HepG2 (cell line): ENCODE results near the gene GGPS1. TPM values are rescaled to one million over a fixed set of nuclear protein-coding genes. Genes with fewer than 3 reads are reported as not detected.

Source experiments
- BRD4 ChIP-seq: sonication (generic); formaldehyde crosslinking; IDR thresholded peaks from 2 replicates; pipeline ENCODE4 v1.4.0; 2020; ENCODE audit warnings: missing genetic modification reagents
- CENPT ChIP-seq: sonication (generic); formaldehyde crosslinking; IDR thresholded peaks from 2 replicates; pipeline ENCODE4 v1.8.0; 2022; ENCODE audit warnings: low read depth, mild to moderate bottlenecking, moderate library complexity, missing genetic modification reagents
- HMGXB4 ChIP-seq, 2 experiments: sonication (generic) in 1 of 2; formaldehyde crosslinking in 1 of 2; IDR thresholded peaks; 2 replicates each; pipeline versions ENCODE4 v1.4.0 to v1.6.1; 2018 to 2020; ENCODE audit warnings: missing genetic modification reagents in 2 of 2, borderline replicate concordance in 1 of 2, low read depth in 1 of 2, mild to moderate bottlenecking in 1 of 2, missing biosample characterization in 1 of 2
- HNRNPH1 ChIP-seq: fragments of 200-400 bp; formaldehyde crosslinking; optimal IDR thresholded peaks from 2 replicates; pipeline ENCODE3; 2017; ENCODE audit warnings: mild to moderate bottlenecking, low read depth, low read length
- HNRNPUL1 ChIP-seq: fragments of 200-400 bp; formaldehyde crosslinking; IDR thresholded peaks from 2 replicates; pipeline ENCODE4 v1.6.1; 2017; ENCODE audit warnings: low read depth, mild to moderate bottlenecking, low read length, moderate library complexity
- JUND ChIP-seq: sonication (generic); formaldehyde crosslinking; IDR thresholded peaks from 2 replicates; pipeline ENCODE4 v1.8.0; 2022; ENCODE audit warnings: mild to moderate bottlenecking, missing genetic modification reagents
- KMT2B ChIP-seq: IDR thresholded peaks from 2 replicates; pipeline ENCODE4 v1.6.1; 2016; ENCODE audit warnings: missing genetic modification reagents, missing compliant biosample characterization
- NCOA5 ChIP-seq: sonication (generic); formaldehyde crosslinking; IDR thresholded peaks from 2 replicates; pipeline ENCODE4 v1.4.0; 2020; ENCODE audit warnings: missing genetic modification reagents
- NRL ChIP-seq: sonication (generic); formaldehyde crosslinking; IDR thresholded peaks from 2 replicates; pipeline ENCODE4 v1.5.0; 2020; ENCODE audit warnings: missing genetic modification reagents, mild to moderate bottlenecking, moderate library complexity, borderline replicate concordance
- RBFOX2 ChIP-seq: fragments of 200-400 bp; formaldehyde crosslinking; IDR thresholded peaks from 2 replicates; pipeline ENCODE4 v1.6.1; 2017; ENCODE audit warnings: low read depth, mild to moderate bottlenecking, low read length
- ZBTB49 ChIP-seq: sonication (generic); formaldehyde crosslinking; IDR thresholded peaks from 2 replicates; pipeline ENCODE4 v1.4.0; 2020; ENCODE audit warnings: missing genetic modification reagents, borderline replicate concordance
- ZNF367 ChIP-seq: sonication (generic); formaldehyde crosslinking; IDR thresholded peaks from 2 replicates; pipeline ENCODE4 v1.4.0; 2020; ENCODE audit warnings: missing genetic modification reagents, borderline replicate concordance
- ZNF784 ChIP-seq: sonication (generic); formaldehyde crosslinking; IDR thresholded peaks from 2 replicates; pipeline ENCODE4 v1.5.1; 2020; ENCODE audit warnings: missing genetic modification reagents, mild to moderate bottlenecking, borderline replicate concordance
- ZSCAN25 ChIP-seq: sonication (generic); formaldehyde crosslinking; IDR thresholded peaks from 2 replicates; pipeline ENCODE4 v1.8.0; 2022; ENCODE audit warnings: mild to moderate bottlenecking, missing genetic modification reagents
- polyA plus RNA-seq, 8 experiments: library from polyadenylated mRNA; depleted of rRNA in 3 of 8; stranded (reverse) in 7 of 8; unstranded in 1 of 8; fragments of >200 nt; fragmentation: Illumina TruSeq in 4 of 8; extraction: Trizol in 4 of 8; gene quantifications; 2 replicates each; pipeline versions ENCODE4 v1.2.1 to v1.2.3, GENCODE V29; 2011 to 2016; ENCODE audit warnings: low read depth in 4 of 8, missing spikeins in 1 of 8, mixed read lengths in 1 of 8; ENCODE audit not compliant: insufficient read depth in 1 of 8
- total RNA-seq, 5 experiments: library from RNA; depleted of rRNA; stranded (reverse); fragments of >200 nt; fragmentation: Illumina TruSeq; extraction: Trizol; gene quantifications; 2 replicates each; pipeline ENCODE4 v1.2.3, GENCODE V29; 2016; ENCODE audit warnings: low read depth in 1 of 5
- TF ChIP-seq, protein P1 (sequence below): sonication (generic); formaldehyde crosslinking; IDR thresholded peaks from 2 replicates; pipeline ENCODE4 v1.5.0; 2020; ENCODE audit warnings: missing genetic modification reagents
- TF ChIP-seq, protein P2 (sequence below): sonication (generic); formaldehyde crosslinking; IDR thresholded peaks from 2 replicates; pipeline ENCODE4 v1.8.0; 2022; ENCODE audit warnings: mild to moderate bottlenecking, missing genetic modification reagents, borderline replicate concordance
- TF ChIP-seq, protein P3 (sequence below): sonication (generic); formaldehyde crosslinking; IDR thresholded peaks from 2 replicates; pipeline ENCODE4 v1.4.0; 2020; ENCODE audit warnings: low read depth, mild to moderate bottlenecking, missing genetic modification reagents
- TF ChIP-seq, protein P4 (sequence below): IDR thresholded peaks from 2 replicates; pipeline ENCODE4 v1.6.1; 2016

Gene GGPS1
- total and polyA plus RNA-seq, 2 of the 13 experiments (the other 11 are each of a cell fraction or from before 2014, with no cell fraction given) = 28.8 to 42.6 TPM

GRCh38 chr1:235327559-235328270, 655 bp upstream of the GGPS1 start, which contains the start of gene ARID4B (continued):
- TF ChIP-seq HMGXB4 (CRISPR knock-in tag; IDR thresholded peaks at IDR 0.05; ENCODE audit: borderline replicate concordance in 1 of 2, low read depth in 1 of 2) = no peak; a peak in 1 of 4 replicates
- TF ChIP-seq, protein P1, sequence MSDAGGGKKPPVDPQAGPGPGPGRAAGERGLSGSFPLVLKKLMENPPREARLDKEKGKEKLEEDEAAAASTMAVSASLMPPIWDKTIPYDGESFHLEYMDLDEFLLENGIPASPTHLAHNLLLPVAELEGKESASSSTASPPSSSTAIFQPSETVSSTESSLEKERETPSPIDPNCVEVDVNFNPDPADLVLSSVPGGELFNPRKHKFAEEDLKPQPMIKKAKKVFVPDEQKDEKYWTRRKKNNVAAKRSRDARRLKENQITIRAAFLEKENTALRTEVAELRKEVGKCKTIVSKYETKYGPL (CRISPR knock-in tag) = no peak
- no peak for TF ChIP-seq CENPT
- TF ChIP-seq, protein P2, sequence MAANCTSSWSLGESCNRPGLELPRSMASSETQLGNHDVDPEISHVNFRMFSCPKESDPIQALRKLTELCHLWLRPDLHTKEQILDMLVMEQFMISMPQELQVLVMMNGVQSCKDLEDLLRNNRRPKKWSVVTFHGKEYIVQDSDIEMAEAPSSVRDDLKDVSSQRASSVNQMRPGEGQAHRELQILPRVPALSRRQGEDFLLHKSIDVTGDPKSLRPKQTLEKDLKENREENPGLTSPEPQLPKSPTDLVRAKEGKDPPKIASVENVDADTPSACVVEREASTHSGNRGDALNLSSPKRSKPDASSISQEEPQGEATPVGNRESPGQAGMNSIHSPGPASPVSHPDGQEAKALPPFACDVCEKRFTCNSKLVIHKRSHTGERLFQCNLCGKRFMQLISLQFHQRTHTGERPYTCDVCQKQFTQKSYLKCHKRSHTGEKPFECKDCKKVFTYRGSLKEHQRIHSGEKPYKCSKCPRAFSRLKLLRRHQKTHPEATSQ (CRISPR knock-in tag) = no peak
- TF ChIP-seq, protein P3, sequence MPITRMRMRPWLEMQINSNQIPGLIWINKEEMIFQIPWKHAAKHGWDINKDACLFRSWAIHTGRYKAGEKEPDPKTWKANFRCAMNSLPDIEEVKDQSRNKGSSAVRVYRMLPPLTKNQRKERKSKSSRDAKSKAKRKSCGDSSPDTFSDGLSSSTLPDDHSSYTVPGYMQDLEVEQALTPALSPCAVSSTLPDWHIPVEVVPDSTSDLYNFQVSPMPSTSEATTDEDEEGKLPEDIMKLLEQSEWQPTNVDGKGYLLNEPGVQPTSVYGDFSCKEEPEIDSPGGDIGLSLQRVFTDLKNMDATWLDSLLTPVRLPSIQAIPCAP = no peak
- no peak for TF ChIP-seq ZNF367 (CRISPR knock-in tag)
- no peak for TF ChIP-seq ZSCAN25
- TF ChIP-seq, protein P4, sequence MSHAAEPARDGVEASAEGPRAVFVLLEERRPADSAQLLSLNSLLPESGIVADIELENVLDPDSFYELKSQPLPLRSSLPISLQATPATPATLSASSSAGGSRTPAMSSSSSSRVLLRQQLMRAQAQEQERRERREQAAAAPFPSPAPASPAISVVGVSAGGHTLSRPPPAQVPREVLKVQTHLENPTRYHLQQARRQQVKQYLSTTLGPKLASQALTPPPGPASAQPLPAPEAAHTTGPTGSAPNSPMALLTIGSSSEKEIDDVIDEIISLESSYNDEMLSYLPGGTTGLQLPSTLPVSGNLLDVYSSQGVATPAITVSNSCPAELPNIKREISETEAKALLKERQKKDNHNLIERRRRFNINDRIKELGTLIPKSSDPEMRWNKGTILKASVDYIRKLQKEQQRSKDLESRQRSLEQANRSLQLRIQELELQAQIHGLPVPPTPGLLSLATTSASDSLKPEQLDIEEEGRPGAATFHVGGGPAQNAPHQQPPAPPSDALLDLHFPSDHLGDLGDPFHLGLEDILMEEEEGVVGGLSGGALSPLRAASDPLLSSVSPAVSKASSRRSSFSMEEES (CRISPR knock-in tag) = no peak
- TF ChIP-seq NRL = no peak
- no peak for TF ChIP-seq HNRNPH1
- no peak for TF ChIP-seq ZBTB49 (CRISPR knock-in tag)
- TF ChIP-seq JUND = no peak
- no peak for TF ChIP-seq NCOA5 (CRISPR knock-in tag)
- TF ChIP-seq KMT2B (CRISPR knock-in tag) = no peak
- TF ChIP-seq ZNF784 (CRISPR knock-in tag) = 0 out of 2 replicates have a peak, but pooled peaks have one; percentile 24
- TF ChIP-seq HNRNPUL1 = no peak
- TF ChIP-seq BRD4 = peak; percentile 60; the same call in 1 of the 2 replicates
- peak; percentile 77 for TF ChIP-seq RBFOX2
